Activated CD4-positive, alpha-beta T cell treated with anti-CD3 and anti-CD28 coated beads, Interleukin-2, Interleukin-6, amounts not matched to agents 100 ng/mL and 50 ng/mL, durations not matched to agents 16 hours and 8 hours (primary cell): ENCODE data around the gene OR8S1.
"Not testable (repeated sequence)": the region's sequence is repeated elsewhere in the genome, so short reads cannot be mapped to it uniquely, and the experiment has no call there.

Source experiments
- DNase-seq: peaks from one replicate; pipeline ENCODE4 v3.0.0-alpha.2; 2020

The OR8S1 gene, protein sequence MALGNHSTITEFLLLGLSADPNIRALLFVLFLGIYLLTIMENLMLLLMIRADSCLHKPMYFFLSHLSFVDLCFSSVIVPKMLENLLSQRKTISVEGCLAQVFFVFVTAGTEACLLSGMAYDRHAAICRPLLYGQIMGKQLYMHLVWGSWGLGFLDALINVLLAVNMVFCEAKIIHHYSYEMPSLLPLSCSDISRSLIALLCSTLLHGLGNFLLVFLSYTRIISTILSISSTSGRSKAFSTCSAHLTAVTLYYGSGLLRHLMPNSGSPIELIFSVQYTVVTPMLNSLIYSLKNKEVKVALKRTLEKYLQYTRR

DNA sequence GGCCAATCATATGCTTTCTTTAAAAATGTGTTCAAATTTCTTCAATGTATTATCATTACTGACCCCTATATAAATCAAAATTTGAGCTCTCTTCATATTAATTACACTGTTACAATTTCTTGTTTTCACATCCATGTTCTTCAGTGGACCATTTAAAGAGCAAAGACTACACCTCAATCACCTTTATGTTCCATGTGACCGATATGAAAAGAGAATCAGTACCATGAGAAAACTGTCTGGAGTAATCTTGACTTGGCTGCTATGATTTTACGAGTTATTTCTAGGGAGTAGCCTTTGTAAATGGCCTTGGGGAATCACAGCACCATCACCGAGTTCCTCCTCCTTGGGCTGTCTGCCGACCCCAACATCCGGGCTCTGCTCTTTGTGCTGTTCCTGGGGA is at the start of gene OR8S1:
Gene OR8S1, plus strand, starts transcription at position 301 of the 400 bp plus-strand sequence. Its CDS starts 0 bp downstream, at position 301.
- DNase-seq: no peak

DNA sequence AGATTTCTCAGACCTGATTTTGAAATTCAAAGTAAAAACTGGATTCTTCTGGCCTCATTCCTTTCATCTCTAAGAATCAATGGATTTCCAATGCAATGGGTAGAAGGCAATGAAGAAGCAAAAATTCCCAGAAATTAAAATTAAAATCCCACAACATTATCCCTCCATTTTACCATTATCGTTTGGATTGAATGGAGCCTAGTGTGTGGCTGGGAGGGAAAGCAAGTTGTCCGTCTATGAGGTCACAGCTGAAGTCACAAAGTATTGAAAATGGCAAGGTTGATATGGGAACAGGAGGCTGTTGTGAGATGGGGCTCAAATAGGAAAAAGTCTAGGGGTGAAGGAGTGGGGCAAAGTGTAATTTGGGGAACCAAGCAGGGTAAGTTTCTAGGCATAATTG is 43.2 kb upstream of the OR8S1 start, which contains the start of gene C12orf54:
Gene C12orf54, plus strand, starts transcription at position 301 of the 400 bp plus-strand sequence. CDS start 799 bp downstream, outside the sequence.
- no peak for DNase-seq

- DNase-seq: no peak
Measured at GRCh38 chr12:48482930-48483329, 42.5 kb upstream of the OR8S1 start.

DNA sequence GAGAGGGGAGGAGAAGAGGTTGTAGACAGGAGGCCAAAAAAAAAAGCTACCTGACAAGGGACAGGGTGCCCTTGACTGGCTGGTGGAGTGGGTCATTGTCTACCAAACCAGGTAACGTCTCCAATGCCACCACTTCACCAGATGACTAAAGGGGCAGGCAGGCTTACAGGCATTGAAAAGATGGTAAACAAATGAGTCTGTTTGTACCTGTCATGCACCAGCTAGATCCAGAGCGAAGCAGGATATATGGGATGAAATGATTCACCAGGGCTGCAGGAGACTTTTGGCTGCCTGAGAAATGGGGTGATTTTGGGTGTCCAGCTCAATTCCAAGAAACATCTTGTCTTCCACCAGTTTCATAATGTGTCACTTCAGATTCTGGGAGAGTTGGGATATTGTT is 39.2 kb upstream of the OR8S1 start:
- no peak for DNase-seq

GRCh38 chr12:48486679-48487078 is 38.8 kb upstream of the OR8S1 start:
- DNase-seq: no peak

- DNase-seq: peak; percentile 5
Measured at GRCh38 chr12:48489012-48489411, 36.4 kb upstream of the OR8S1 start.

- not testable (repeated sequence) for DNase-seq
Measured at GRCh38 chr12:48489456-48489855, 36.0 kb upstream of the OR8S1 start.

- not testable (repeated sequence) for DNase-seq
Measured at GRCh38 chr12:48500281-48500680, 25.2 kb upstream of the OR8S1 start.

DNA sequence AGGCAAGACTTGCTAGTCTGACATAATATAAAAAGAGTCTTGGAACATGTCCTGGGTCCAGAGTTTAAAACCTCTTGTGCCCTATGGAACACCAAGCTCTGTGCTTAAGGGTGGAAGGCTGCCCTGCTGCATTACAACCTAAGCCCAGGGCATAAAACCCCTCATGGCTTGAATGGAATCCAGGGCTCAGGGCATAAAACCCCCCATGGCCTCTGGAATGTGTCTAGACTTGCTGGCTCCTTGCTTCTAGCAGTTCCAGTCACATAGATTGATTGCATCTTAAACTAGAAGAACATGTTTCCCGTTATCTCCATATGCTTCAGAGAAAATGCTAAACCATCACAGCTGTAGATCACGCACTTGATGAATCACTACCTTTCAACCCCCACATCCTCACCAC is 18.6 kb upstream of the OR8S1 start:
- not testable (repeated sequence) for DNase-seq

GRCh38 chr12:48508987-48509386 is 16.4 kb upstream of the OR8S1 start:
- no peak for DNase-seq

GRCh38 chr12:48510111-48510510 is 15.3 kb upstream of the OR8S1 start:
- no peak for DNase-seq

- DNase-seq: no peak
Measured at GRCh38 chr12:48512855-48513254, 12.6 kb upstream of the OR8S1 start.

DNA sequence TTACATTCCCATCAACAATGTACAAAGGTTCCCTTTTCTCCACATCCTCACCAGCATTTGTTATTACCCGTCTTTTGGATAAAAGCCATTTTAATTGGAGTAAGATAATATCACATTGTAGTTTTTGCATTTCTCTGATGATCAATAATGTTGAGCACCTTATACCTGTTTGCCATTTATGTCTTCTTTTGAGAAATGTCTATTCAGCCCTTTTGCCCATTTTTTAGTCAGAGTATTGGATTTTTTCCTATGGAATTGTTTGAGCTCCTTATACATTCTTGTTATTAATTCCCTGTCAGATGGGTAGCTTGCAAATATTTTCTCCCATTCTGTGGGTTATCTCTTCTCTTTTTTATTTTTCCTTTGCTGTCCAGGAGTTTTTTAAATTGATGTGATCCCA is 10.7 kb upstream of the OR8S1 start:
- DNase-seq: no peak

DNA sequence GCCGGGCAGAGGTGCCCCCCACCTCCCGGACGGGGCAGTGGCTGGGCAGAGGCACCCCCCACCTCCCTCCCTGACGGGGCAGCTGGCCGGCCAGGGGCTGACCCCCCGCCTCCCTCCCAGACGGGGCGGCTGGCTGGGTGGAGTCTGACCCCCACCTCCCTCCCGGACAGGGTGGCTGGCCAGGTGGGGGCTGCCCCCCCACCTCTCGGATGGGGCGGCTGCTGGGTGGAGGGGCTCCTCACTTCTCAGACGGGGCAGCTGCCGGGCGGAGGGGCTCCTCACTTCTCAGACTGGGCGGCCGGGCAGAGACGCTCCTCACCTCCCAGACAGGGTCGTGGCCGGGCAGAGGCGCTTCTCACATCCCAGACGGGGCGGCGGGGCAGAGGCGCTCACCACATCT is 5.1 kb upstream of the OR8S1 start:
- not testable (repeated sequence) for DNase-seq

DNA sequence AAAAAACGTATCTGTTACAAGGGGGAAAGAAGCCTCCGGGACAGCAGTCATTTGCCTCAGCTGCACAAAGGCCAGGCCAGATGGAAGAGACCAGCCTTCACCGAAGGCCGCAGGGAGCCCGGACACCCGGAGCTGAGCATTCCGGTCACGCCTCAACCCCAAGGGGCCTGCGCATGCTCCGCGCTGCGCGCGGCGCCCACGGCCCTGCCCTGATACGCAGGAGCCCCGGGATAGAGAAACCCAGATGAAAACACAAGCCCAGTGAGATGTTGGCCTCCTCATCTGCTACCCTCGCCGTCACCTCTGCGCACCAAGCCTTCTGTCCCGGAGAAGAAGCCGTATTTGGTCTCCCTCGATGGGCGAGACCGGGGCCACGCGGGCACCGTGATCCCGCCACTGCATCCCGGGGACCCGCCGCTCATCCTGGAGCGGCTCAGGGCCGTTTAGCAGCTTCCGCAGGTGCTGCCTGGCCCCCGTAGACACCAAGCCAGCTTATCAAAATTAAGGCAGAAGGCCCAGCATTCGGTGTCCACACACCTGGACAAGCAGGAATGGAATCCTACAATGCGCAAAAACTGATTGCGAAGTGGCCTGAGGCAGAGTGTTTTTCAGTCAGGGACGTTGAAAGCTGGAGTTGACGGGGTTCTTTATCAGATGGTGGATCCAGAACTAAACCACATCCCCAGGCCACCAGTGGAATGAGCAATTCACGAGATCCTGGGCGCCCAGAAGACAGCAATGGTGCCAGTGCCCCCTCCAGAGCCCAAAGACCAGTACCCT is 2.6 kb downstream of the OR8S1 start:
- no peak for DNase-seq

DNA sequence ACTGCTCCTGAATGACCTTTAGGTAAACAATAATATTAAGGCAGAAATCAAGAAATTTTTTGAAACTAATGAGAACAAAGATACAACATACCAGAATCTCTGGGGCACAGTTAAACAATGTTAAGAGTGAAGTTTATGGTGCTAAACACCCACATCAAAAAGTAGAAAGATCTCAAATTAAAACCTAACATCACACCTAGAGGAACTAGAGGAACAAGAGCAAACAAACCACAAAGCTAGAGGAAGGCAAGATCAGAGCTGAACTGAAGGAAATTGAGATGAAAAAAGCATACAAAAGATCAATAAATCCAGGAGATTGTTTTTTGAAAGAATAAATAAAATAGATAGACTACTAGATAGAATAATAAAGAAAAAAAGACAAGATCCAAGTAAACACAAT is 7.2 kb downstream of the OR8S1 start:
- DNase-seq: no peak

- DNase-seq: no peak
Measured at GRCh38 chr12:48536602-48537001, 11.2 kb downstream of the OR8S1 start.

DNA sequence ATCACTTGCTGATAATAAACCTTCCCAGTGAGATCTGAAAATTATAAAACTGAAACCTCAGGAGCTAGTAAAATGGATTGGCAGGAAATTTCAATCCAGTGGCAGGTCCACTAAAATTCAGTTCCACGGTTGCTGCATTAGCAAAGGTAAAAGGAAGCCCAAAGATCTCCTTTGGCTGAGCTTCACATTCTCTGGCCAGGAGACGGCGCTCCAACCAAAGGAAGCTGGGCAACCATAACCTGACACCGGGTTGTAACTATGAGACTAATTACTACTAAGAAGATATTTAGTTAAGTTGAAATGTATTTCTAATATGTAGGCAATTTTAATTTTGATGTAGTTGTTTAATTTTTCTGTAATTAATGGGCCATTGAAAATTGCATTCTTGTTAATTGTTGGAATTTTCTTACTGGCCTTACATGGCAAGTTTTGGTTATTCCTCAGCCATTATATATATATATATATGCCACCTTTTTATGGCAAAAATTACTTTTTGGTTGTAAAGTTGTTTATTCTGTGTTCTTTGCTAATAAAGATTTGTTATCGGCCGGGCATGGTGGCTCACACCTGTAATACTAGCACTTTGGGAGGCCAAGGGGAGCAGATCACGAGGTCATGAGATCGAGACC is 17.0 kb downstream of the OR8S1 start:
- DNase-seq: peak; percentile 53

GRCh38 chr12:48545833-48546469 is 20.5 kb downstream of the OR8S1 start:
- no peak for DNase-seq

DNA sequence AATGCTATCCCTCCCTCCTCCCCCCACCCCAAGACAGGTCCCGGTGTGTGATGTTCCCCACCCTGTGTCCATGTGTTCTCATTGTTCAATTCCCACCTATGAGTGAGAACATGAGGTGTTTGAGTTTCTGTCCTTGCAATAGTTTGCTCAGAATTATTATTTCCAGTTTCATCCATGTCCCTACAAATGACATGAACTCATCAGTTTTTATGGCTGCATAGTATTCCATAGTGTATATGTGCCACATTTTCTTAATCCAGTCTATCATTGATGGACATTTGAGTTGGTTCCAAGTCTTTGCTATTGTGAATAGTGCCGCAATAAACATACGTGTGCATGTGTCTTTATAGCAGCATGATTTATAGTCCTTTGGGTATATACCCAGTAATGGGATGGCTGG is 21.6 kb downstream of the OR8S1 start:
- DNase-seq: not testable (repeated sequence)

DNA sequence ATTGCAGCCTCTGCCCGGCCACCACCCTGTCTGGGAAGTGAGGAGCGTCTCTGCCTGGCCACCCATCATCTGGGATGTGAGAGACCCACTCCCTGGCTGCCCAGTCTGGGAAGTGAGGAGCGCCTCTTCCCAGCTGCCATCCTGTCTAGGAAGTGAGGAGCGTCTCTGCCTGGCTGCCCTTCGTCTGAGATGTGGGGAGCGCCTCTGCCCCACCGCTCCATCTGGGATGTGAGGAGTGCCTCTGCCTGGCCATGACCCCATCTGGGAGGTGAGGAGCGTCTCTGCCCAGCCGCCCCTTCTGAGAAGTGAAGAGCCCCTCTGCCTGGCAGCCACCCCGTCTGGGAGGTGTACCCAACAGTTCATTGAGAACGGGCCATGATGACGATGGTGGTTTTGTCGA is 26.2 kb downstream of the OR8S1 start:
- not testable (repeated sequence) for DNase-seq

DNA sequence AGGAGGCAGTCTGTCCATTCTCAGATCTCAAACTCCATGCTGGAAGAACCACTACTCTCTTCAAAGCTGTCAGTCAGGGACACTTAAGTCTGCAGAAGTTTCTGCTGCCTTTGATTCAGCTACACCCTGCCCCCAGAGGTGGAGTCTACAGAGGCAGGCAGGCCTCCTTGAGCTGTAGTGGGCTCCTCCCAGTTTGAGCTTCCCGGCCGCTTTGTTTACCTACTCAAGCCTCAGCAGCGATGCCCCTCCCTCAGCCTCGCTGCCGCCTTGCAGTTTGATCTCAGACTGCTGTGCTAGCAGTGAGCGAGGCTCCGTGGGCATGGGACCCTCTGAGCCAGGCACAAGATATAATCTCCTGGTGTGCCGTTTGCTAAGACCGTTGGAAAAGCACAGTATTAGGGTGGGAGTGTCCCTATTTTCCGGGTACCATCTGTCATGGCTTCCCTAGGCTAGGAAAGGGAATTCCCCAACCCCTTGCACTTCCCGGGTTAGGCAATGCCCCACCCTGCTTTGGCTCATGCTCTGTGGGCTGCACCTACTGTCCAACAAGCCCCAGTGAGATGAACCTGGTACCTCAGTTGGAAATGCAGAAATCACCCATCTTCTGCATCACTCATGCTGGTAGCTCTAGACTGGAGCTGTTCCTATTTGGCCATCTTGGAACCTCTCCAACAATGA is 28.4 kb downstream of the OR8S1 start:
- DNase-seq: not testable (repeated sequence)

DNA sequence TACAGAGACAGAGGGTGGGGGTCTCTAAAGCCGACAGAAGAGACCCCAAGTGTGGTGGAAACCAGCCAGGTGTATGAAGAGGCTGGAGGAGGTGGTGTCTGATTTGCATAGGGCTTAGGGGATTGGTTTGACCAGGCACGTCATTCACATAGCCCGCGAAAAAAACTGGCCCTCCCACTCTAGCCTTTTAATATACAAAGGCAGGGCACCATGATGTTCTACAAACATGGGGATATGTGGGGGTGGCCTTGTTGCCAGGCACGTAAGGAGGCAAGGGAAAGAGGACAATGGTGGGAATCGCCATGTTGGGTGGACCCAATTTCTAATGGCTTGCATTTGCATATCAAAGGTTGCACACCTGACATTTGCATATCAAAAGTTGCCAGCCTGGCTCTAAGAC is 31.2 kb downstream of the OR8S1 start:
- DNase-seq: no peak
